Calu3 (cell line): ENCODE results near the gene MAN1C1. TPM values are rescaled to one million over a fixed set of nuclear protein-coding genes. Genes with fewer than 3 reads are reported as not detected.
A peak's percentile ranks its signal among the peaks of the same experiment; 100 is the strongest.

Experiments
- BruUV-seq: library from RNA; stranded (reverse); fragments of 400-500 nt; replicated peaks from 2 replicates; lab custom pipeline; 2021; lab: Mats Ljungman, UMichigan
- CTCF ChIA-PET: fragments of 300-600 bp; sonication (Branson Sonifier 250); formaldehyde crosslinking; loops from one replicate; lab custom pipeline; 2022; ENCODE audit warnings: antibody characterized with exemption; lab: Charles Lee
- DNase-seq: peaks from one replicate; pipeline ENCODE4 v3.0.0; 2022
- H3K27ac Mint-ChIP-seq: one replicate; pipeline ENCODE4 v1.8.0; 2022; ENCODE audit warnings: mixed read lengths; ENCODE audit not compliant: unreplicated experiment
- H3K27me3 Mint-ChIP-seq: one replicate; pipeline ENCODE4 v1.8.0; 2022; ENCODE audit warnings: mixed read lengths; ENCODE audit not compliant: unreplicated experiment
- H3K36me3 Mint-ChIP-seq: one replicate; pipeline ENCODE4 v1.8.0; 2022; ENCODE audit warnings: mild to moderate bottlenecking, moderate library complexity, mixed read lengths; ENCODE audit not compliant: insufficient read depth, unreplicated experiment
- H3K4me1 Mint-ChIP-seq: one replicate; pipeline ENCODE4 v1.8.0; 2022; ENCODE audit warnings: mild to moderate bottlenecking, low read depth, mixed read lengths; ENCODE audit not compliant: unreplicated experiment
- H3K4me3 Mint-ChIP-seq: one replicate; pipeline ENCODE4 v1.8.0; 2022; ENCODE audit warnings: mild to moderate bottlenecking, low read depth, moderate library complexity, mixed read lengths; ENCODE audit not compliant: unreplicated experiment
- H3K9me3 Mint-ChIP-seq: one replicate; pipeline ENCODE4 v1.8.0; 2022; ENCODE audit warnings: low read depth, mixed read lengths; ENCODE audit not compliant: unreplicated experiment
- CTCF ChIP-seq: fragments of 200-600 bp; IDR thresholded peaks from one replicate; pipeline ENCODE4 v1.8.0; 2022; ENCODE audit warnings: antibody characterized with exemption; ENCODE audit not compliant: unreplicated experiment
- intact Hi-C: fragments of 100-400 bp; cut with micrococcal nuclease; formaldehyde crosslinking; loops from one replicate; pipeline ENCODE4 v1.10.0; 2022; ENCODE audit not compliant: unreplicated experiment
- total RNA-seq: library from RNA; stranded (reverse); gene quantifications from 2 replicates; pipeline ENCODE4 v1.2.3, GENCODE V29; 2022

MAN1C1 gene
- total RNA-seq, 1 experiment from 2014 or later, result 0.14 TPM

DNA sequence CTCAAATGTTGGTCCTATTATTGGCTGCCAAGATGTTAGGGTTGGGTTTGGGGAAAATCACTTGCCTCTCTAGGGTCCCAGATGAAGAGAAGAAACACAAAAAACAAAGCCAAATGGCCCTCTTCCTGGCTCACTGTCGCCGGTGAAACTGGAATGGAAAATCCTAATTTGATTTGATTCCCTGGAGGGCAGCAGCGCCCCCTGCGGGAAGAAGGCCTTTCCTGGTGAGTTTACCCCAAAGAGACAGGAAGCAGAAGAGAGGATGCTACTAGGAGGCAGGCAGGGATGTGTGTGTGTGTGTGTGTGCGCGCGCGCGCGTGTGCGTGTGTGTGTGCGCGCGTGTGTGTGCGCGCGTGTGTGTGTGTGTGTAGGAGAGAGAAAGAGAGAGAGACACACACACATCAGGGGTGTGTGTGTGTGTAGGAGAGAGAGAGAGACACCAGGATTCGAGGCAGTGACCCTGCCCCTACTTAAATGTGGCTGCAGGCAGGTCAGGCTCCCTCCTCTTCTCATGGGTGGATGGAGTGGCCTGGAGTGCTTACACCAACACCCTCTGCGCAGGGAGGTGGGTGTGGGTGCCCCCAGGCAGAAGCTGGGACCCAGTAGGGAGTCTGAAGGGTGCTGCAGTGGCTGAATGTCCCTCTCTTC lies 180.3 kb downstream of the MAN1C1 start:
- no TSS peak for BruUV-seq
- Mint-ChIP-seq H3K4me1 (peaks cover 11% of the 10 kb centered on the region), H3K9me3 (no peaks in the 10 kb centered on the region), H3K4me3 (no peak overlapping the region), H3K36me3 (peaks cover 6% of the 10 kb centered on the region), H3K27ac (no peak overlapping the region), H3K27me3 (peaks cover 39% of the 10 kb centered on the region)
- intact Hi-C loops, result loop anchor here (5.0 kb wide), 2 partner anchors 185 to 295 kb away; no protein-coding TSS in a partner anchor
- CTCF ChIA-PET, result no interaction called here
- TF ChIP-seq CTCF, result peak; percentile 38
- DNase-seq, result peak; percentile 81

DNA sequence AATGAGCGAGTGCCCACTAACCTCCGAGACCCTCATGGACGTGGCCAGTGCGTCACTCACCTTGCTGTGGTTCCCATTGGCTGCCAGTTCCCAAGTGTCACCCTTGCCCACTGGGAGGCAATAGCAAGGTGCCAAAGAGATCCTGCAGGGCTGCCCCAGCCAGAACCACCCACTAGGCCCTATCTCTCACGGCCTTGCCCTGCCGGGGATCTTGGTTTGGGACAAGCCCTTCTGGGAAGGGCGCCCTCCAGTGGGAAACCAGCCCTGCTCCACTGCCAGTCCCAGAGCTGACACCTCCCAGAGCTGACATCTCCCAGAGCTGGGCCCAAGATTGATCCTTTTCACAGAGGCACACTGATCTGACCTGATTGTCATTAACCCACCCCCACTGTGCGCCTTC lies 181.3 kb downstream of the MAN1C1 start:
- CTCF ChIA-PET, result interaction anchor here (1.2 kb wide), 1 partner anchor 189 kb away, joined by 4 read pairs; no protein-coding TSS in a partner anchor
- no peak overlapping the region for H3K27ac Mint-ChIP-seq
- peaks cover 11% of the 10 kb centered on the region for H3K4me1 Mint-ChIP-seq
- intact Hi-C loops, result loop anchor here (5.0 kb wide), 2 partner anchors 186 to 296 kb away; no protein-coding TSS in a partner anchor
- H3K36me3 Mint-ChIP-seq, result peaks cover 6% of the 10 kb centered on the region
- H3K27me3 Mint-ChIP-seq, result peaks cover 32% of the 10 kb centered on the region
- no TSS peak for BruUV-seq
- TF ChIP-seq CTCF, result peak; percentile 41
- no peaks in the 10 kb centered on the region for H3K9me3 Mint-ChIP-seq
- no peak overlapping the region for H3K4me3 Mint-ChIP-seq
- DNase-seq, result peak; percentile 47

- peaks cover 6% of the 10 kb centered on the region for H3K36me3 Mint-ChIP-seq
- no peak overlapping the region for H3K27ac Mint-ChIP-seq
- CTCF ChIA-PET, result interaction anchor here (1.2 kb wide), 1 partner anchor 190 kb away, joined by 4 read pairs; no protein-coding TSS in a partner anchor
- peaks cover 11% of the 10 kb centered on the region for H3K4me1 Mint-ChIP-seq
- no TSS peak for BruUV-seq
- intact Hi-C loops, result loop anchor here (5.0 kb wide), 2 partner anchors 187 to 297 kb away; no protein-coding TSS in a partner anchor
- H3K9me3 Mint-ChIP-seq, result no peaks in the 10 kb centered on the region
- H3K27me3 Mint-ChIP-seq, result peaks cover 32% of the 10 kb centered on the region
- DNase-seq, result no peak
- H3K4me3 Mint-ChIP-seq, result peak overlapping the region; percentile 77
- no peak for TF ChIP-seq CTCF
Observed at GRCh38 chr1:25798666-25799351, 182.2 kb downstream of the MAN1C1 start.

GRCh38 chr1:25799352-25799934 lies 182.9 kb downstream of the MAN1C1 start:
- Mint-ChIP-seq H3K9me3 (no peaks in the 10 kb centered on the region), H3K4me1 (peaks cover 11% of the 10 kb centered on the region), H3K4me3 (peak overlapping the region; percentile 77), H3K36me3 (peaks cover 6% of the 10 kb centered on the region), H3K27me3 (peaks cover 26% of the 10 kb centered on the region), H3K27ac (no peak overlapping the region)
- CTCF ChIA-PET, result interaction anchor here (0.7 kb wide), 1 partner anchor 252 kb away, joined by 4 read pairs; no protein-coding TSS in a partner anchor
- intact Hi-C loops, result loop anchor here (5.0 kb wide), 2 partner anchors 187 to 297 kb away; no protein-coding TSS in a partner anchor
- TF ChIP-seq CTCF, result no peak
- no peak for DNase-seq
- BruUV-seq, result no TSS peak
